HG03439 (cell line): ENCODE measurements around the gene GNMT.
"Not testable (repeated sequence)": the region's sequence is repeated elsewhere in the genome, so short reads cannot be mapped to it uniquely, and the experiment has no call there.

Source experiments
- ATAC-seq: cut with Tn5 transposase; IDR thresholded peaks from one replicate; pipeline ENCODE4 v1.9.1; 2021; ENCODE audit warnings: mild to moderate bottlenecking, moderate library complexity; ENCODE audit not compliant: unreplicated experiment

The GNMT gene

GRCh38 chr6:42971746-42972327 is 11.3 kb downstream of the GNMT start:
- no peak for ATAC-seq

- ATAC-seq = no peak
Measured at GRCh38 chr6:42973926-42974325, 13.4 kb downstream of the GNMT start.

- ATAC-seq = no peak
Measured at GRCh38 chr6:42974919-42975505, 14.5 kb downstream of the GNMT start.

DNA sequence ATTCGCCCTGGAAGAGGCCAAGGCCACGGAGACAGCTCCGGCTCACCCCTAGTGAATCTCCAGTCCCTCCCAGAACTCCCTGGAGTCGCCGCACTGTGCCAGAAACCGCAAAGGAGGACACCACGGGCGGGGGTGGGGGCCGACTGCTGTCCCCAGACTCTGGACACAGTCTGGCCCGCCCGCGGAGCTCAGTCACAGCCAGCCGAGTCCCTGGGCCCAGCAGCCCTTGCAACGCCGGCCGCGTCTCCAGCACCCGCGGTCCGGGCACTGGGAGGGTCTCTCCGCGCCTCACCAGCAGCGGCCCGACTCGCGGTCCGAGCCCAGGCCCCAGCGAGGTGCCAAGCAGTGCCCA is 17.9 kb downstream of the GNMT start:
- ATAC-seq = peak; percentile 20

GRCh38 chr6:42978839-42979522 is 18.4 kb downstream of the GNMT start, which contains the start of gene PEX6:
PEX6 (minus strand) TSS chr6:42979181; CDS start chr6:42979150, 31 bp downstream.
- peak; percentile 93 for ATAC-seq

GRCh38 chr6:42979523-42980177 is 19.1 kb downstream of the GNMT start:
- no peak for ATAC-seq

DNA sequence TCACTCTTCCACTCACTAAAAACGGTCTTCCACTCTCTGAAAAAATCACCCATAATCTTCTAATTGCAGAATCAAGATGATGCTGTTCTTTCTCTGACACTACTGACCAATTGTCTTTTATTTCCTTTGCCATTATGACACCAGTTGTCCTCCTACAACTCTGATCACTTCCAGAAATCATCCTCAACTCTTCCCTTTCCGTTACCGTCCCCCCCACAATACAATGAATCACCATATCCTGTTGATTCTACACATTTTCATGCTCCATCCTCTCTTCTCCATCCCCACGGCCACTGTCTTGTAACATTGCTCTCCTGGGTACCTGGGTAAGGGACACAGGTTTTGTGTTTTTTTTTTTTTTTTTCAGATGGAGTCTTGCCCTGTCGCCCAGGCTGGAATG is 21.3 kb downstream of the GNMT start:
- no peak for ATAC-seq

GRCh38 chr6:42984001-42984923 is 23.7 kb downstream of the GNMT start, which contains the start of gene PPP2R5D:
PPP2R5D (plus strand) TSS chr6:42984570; CDS start chr6:42984678, 108 bp downstream.
- peak; percentile 93 for ATAC-seq

GRCh38 chr6:42984924-42985475 is 24.4 kb downstream of the GNMT start:
- no peak for ATAC-seq

DNA sequence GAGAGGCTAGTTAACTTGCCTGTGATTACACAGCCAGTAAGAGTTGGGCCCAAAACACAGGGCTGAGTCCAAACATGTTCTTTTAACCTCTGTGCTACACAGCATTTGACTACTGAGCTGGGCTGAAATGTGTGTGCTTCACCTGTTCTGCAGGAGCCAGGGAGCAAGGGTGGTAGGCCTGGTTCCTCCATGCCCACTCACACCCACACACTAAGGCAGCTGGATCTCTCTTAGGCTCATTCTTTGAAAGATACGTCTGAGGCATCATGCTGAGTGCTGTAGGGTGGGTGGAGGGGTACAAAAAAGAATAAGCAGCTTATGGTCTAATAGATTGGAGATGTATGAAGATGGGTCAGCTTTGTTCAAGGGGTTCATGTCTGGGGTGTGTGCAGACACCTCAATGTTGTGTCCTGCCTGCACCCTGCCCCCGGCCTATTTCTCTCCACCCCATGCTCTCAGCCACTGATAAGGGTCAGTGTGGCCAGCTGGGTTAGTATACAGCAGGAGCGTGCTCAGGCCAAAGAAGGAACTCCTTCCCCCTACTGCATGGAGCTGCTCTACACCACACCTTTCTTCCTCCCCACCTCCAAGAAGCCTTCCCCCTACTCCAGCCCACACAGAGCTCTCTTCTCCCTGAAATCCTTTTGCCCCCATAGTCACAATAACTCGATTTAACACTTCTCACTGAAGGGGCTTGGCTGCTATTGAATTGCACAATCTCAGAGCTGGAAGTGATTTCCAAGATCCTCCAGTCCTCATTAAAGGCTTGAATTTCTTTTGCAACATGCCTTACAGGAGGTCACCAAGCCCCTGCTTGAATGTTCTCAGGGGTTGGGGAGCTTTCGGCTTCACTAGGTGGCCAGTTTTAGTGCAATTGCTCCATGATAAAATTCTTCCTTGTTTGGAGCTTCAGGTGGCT is 27.2 kb downstream of the GNMT start:
- no peak for ATAC-seq

DNA sequence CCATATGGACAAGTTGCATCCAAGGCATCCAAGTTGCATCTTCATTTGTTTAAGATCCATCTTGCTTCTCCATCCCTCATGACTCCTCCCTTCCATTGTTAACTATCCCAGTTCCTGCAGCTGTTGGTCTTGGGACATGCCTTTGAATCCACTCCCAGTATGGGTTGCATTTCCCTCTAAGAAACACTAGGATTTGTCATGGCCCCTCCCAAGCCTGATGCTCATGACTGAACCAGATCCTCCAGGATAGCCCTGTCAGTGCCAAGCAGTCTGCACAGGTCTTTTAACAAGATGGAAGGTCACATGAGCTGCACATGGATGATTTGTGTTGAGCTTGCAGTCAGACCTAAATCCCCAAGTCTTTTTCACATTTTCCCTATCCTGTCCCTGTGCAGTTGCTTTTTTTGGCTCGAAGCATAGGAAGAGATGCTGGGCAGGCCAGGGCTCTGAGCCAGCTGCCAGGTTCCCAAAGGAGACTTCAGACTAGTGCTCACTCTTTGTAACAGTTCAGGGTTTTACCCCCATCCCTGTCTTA is 28.0 kb downstream of the GNMT start:
- no peak for ATAC-seq

- no peak for ATAC-seq
Measured at GRCh38 chr6:42989923-42990322, 29.4 kb downstream of the GNMT start.

GRCh38 chr6:42993445-42993844 is 32.9 kb downstream of the GNMT start:
- no peak for ATAC-seq

DNA sequence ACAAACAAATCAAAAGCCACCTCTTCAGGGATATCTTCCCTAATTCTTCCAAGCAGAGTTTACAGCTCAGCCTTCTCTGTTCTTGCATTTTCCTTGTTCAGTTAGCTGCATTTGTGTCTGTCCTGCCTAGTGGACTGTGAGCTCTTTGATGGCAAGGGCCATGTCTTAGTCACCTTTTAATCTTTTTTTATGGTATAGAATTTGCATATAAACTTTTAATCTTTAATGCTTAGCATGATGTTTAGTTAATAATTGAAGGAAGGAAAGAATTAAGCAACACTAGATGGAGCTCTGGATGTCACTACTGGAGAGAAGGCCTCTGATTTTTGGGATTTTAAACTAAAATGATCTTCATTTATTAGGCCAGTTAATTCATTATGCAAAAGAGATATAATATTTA is 36.0 kb downstream of the GNMT start:
- ATAC-seq = no peak

- ATAC-seq = not testable (repeated sequence)
Measured at GRCh38 chr6:42998205-42998604, 37.7 kb downstream of the GNMT start.

GRCh38 chr6:43001843-43002242 is 41.3 kb downstream of the GNMT start:
- no peak for ATAC-seq

GRCh38 chr6:43005844-43006243 is 45.3 kb downstream of the GNMT start:
- ATAC-seq = no peak

- ATAC-seq = no peak
Measured at GRCh38 chr6:43006251-43006650, 45.7 kb downstream of the GNMT start.

DNA sequence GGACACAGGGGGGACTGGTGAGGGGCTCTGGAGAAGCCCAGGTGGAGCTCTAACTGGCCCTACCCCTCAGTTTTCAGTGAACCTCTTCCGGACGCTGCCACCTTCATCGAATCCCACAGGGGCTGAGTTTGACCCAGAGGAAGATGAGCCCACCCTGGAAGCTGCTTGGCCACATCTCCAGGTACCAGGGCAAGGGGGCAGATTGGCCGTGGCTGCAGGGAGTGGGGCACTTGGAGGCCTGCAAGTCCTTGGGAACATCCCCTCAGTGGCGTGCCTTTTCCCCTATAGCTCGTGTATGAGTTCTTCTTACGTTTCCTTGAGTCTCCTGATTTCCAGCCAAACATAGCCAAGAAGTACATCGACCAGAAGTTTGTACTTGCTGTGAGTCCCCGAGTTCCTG is 46.6 kb downstream of the GNMT start:
- ATAC-seq = no peak
